Measurements from ENCODE around the gene YEATS2. TPM values are rescaled to one million over a fixed set of nuclear protein-coding genes. Genes with fewer than 3 reads are reported as not detected.

YEATS2 gene
- total RNA-seq, 4 donors from 2014 or later, result 30.0 to 42.5 (median 37.7) TPM

DNA sequence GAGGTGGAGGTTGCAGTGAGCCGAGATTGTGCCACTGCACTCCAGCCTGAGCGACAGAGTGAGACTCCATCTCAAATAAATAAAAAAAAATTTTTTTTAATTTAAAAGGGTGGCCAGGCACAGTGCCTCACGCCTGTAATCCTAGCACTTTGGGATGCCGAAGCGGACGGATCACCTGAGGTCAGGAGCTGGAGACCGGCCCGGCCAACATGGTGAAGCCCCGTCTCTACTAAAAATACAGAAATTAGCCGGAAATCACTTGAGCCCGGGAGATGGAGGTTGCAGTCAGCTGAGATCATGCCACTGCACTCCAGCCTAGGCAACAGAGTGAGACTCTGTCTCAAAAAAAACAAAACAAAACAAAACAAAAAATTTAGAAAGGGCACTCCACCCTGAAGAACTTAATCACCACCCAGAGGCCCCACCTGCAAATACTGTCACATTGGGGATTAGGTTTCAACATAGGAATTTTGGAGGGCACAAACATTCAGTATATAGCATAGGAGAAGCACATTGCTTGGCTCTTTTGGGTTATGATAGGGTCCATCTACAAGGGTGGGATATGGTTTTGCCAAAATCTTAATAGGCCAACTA, 7.1 kb upstream of the YEATS2 start:
- TF ChIP-seq, protein P1, sequence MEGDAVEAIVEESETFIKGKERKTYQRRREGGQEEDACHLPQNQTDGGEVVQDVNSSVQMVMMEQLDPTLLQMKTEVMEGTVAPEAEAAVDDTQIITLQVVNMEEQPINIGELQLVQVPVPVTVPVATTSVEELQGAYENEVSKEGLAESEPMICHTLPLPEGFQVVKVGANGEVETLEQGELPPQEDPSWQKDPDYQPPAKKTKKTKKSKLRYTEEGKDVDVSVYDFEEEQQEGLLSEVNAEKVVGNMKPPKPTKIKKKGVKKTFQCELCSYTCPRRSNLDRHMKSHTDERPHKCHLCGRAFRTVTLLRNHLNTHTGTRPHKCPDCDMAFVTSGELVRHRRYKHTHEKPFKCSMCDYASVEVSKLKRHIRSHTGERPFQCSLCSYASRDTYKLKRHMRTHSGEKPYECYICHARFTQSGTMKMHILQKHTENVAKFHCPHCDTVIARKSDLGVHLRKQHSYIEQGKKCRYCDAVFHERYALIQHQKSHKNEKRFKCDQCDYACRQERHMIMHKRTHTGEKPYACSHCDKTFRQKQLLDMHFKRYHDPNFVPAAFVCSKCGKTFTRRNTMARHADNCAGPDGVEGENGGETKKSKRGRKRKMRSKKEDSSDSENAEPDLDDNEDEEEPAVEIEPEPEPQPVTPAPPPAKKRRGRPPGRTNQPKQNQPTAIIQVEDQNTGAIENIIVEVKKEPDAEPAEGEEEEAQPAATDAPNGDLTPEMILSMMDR (IDR thresholded peaks at IDR 0.05), result no peak
- TF ChIP-seq POLR2A (IDR thresholded peaks at IDR 0.05), result no peak
- intact Hi-C loops (cut with DNase I), result no loop called here
- no peaks in the 10 kb centered on the region for H3K27me3 ChIP-seq
- no peaks in the 10 kb centered on the region for H3K9me3 ChIP-seq
- peak; percentile 78 to 80 for DNase-seq
- 39 to 50% methylated on average over 11 of the region's 11 CpGs for WGBS, 2 donors
- no peaks in the 10 kb centered on the region for H3K36me3 ChIP-seq
- peak overlapping the region; percentile 48 to 66 (median 64) for H3K27ac ChIP-seq
- H3K4me3 ChIP-seq (replicated peaks in 1 of 3), result no peak overlapping the region
- H3K4me1 ChIP-seq, result peaks cover 0 to 20% of the 10 kb centered on the region in 2 donors

DNA sequence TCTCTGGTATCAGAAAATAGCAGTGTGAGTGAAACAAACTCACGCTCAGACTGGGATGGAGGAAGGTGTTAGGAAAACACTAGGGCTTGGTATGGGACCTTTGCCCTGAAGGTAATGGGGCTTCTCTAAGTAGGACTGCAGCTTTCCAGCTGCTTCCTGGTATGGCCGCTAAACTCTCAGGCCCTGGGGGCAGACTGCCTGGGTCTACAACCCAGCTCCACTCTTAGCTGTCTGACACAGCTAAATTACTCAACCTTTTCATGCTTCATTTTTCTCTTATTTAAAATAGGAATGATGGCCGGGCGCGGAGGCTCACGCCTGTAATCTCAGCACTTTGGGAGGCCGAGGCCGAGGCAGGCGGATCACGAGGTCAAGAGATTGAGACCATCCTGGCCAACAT, 5.2 kb upstream of the YEATS2 start:
- intact Hi-C loops (cut with DNase I), result no loop called here
- DNase-seq, result no peak
- Histone ChIP-seq H3K27me3 (no peaks in the 10 kb centered on the region), H3K36me3 (no peaks in the 10 kb centered on the region), H3K4me1 (peaks cover 0 to 23% of the 10 kb centered on the region in 2 donors), H3K27ac (no peak overlapping the region), H3K9me3 (no peaks in the 10 kb centered on the region), H3K4me3 (replicated peaks in 1 of 3) (no peak overlapping the region)
- 95 to 96% methylated on average over 10 of the region's 10 CpGs for WGBS, 2 donors
- TF ChIP-seq, protein P1 (IDR thresholded peaks at IDR 0.05), result no peak
- TF ChIP-seq POLR2A (IDR thresholded peaks at IDR 0.05), result no peak

- no peaks in the 10 kb centered on the region for H3K9me3 ChIP-seq
- H3K4me3 ChIP-seq (replicated peaks in 1 of 3), result no peak overlapping the region
- H3K27ac ChIP-seq, result no peak overlapping the region
- intact Hi-C loops (cut with DNase I), result loop anchor here (5.0 kb wide), 1 partner anchor 58 kb away; the partner anchor contains the start of gene KLHL24
- WGBS, 2 donors, result 81 to 83% methylated on average over 7 of the region's 7 CpGs
- peaks cover 0 to 18% of the 10 kb centered on the region in 2 donors for H3K4me1 ChIP-seq
- peak; percentile 55 to 65 for DNase-seq
- TF ChIP-seq, protein P1 (IDR thresholded peaks at IDR 0.05), result no peak
- TF ChIP-seq POLR2A (IDR thresholded peaks at IDR 0.05), result no peak
- H3K27me3 ChIP-seq, result no peaks in the 10 kb centered on the region
- H3K36me3 ChIP-seq, result no peaks in the 10 kb centered on the region
Measured at GRCh38 chr3:183695569-183696364, 1.8 kb upstream of the YEATS2 start.

DNA sequence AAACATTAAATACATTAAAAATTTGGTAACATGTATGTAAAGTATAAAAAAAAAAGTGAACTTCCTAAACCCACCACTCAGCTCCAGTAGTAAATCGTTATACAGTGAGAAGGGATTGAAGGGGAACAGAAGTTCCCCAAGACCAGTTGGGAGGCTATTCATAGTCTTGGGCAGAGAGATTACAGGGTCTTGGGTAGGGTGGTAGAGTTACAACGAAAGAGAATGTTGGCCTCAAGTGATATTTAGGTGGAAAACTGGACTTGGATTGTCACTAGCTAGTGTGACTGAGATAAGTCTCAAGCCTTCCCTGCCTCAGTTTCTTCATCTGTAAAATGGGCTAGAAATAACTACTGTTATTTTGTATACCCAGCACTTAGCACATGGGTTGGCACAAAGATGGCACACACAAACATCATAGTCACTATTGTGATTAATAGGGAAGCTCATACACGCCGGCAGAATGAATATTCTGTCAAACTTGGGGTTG, 431 bp upstream of the YEATS2 start:
- TF ChIP-seq, protein P1 (IDR thresholded peaks at IDR 0.05), result peak in 1 of 6 experiments; percentile 16
- no peak for TF ChIP-seq POLR2A (IDR thresholded peaks at IDR 0.05)
- intact Hi-C loops (cut with DNase I), result loop anchor here (5.0 kb wide), 1 partner anchor 60 kb away; the partner anchor contains the start of gene KLHL24
- WGBS, 2 donors, result 40 to 47% methylated on average over 4 of the region's 4 CpGs
- no peaks in the 10 kb centered on the region for H3K9me3 ChIP-seq
- peak overlapping the region in 2 of 3 donors; percentile 9 to 81 for H3K4me3 ChIP-seq (replicated peaks in 1 of 3)
- DNase-seq, result no peak
- H3K27me3 ChIP-seq, result no peaks in the 10 kb centered on the region
- peaks cover 4 to 23% of the 10 kb centered on the region in 2 donors for H3K4me1 ChIP-seq
- H3K36me3 ChIP-seq, result no peaks in the 10 kb centered on the region
- H3K27ac ChIP-seq, result peak overlapping the region; percentile 20 to 97 (median 95)
